OCI-M2 (cell line): ENCODE measurements around the gene VAMP8.
"Not testable (repeated sequence)": the region's sequence is repeated elsewhere in the genome, so short reads cannot be mapped to it uniquely, and the experiment has no call there.

Experiments
- DNase-seq: peaks from one replicate; lab custom pipeline; 2025; ENCODE audit not compliant: unreplicated experiment; lab: John Stamatoyannopoulos, UW

The VAMP8 gene

DNA sequence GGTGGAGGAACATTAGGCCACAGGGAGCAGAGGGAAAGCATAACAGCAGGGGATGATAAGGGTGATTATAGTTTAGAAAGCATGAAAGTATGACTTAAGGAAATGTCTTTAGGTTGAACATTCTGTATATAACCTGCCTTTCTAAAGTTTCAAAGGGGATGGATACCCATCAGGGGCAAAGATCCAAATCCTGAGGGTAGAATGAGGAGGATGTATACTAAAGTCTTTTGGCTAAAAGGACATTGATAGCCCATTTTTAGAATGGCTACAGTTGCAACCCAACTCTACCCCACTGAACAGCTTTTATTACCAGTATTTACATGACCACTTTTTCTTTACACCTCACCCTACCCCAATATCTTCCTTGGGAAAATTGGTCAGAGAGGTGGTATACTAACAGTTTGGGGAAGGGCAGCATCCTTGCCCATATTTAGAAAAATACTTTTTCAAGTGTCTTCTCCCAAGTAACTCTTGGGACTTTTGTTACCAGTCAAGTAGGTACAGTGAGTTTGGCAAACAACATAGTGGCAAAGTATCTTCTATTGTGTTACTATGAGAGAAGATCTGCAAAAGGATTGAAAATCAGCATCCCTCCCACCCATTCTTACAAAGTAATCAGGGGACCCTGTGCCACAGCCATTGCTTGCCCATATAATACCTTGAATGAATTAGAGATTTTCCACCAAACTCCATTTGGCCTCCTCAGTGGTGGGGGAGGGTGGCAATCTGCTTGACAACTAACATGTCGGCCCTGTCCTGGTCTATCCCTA lies 30.1 kb upstream of the VAMP8 start:
- DNase-seq = no peak

DNA sequence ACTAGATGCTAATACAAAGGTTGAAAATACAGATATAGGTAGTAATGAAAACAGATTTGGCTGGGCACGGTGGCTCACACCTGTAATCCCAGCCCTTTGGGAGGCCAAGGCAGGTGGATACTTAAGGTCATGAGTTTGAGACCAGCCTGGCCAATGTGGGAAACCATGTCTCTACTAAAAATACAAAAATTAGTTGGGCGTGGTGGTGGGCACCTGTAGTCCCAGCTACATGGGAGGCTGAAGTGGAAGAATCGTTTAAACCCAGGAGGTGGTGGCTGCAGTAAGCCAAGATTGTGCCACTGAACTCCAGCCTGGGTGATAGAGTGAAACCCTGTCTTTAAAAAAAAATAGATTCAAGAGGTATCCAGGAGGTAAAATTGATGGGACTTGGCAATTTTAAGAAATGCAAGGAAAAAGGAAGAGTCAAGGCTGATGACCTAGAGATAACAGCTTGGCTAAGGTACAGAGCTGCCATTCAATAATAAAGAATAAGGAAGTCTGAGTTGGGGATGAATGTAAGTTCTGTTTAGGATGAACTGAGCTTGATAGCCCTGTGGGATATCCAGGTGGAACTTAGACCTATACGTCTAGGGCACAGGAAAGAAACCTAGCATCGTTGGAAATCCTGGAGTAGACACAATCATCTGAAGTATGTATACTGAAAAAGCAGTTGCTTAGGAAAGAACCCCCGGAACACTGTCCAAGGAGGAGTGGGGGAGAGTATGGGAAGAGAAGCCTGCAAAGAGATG lies 29.4 kb upstream of the VAMP8 start:
- no peak for DNase-seq

DNA sequence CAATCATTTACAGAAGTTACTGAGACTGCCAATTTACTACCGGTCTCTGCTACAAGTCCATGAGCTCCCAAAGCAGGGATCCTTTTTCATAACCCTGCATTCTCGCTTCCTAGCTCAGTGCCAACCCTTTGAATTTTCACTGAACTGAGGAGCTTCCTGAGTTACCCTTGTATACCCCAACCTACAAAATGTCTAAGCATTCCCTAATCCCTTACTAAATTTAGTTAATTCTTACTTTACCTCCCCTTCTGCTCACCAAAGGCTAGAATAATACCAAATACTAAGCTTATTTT lies 28.8 kb upstream of the VAMP8 start:
- DNase-seq = no peak

DNA sequence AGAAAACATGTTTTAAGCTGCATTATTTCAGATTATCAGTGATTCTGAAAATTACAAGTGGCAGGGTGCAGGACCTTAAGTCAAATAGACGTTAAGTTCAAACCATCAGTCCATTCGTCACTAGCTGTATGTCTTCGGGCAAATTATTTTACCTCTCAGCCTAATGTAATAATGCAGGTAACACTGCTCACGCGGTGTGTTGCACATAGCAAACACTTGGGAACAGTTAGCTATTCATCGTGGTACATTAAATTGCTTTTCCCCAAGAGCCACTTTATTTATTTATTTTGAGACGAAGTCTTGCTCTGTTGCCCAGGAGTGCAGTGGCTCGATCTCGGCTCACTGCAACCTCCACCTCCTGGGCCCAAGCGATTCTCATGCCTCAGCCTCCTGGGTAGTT lies 28.3 kb upstream of the VAMP8 start:
- DNase-seq = no peak

DNA sequence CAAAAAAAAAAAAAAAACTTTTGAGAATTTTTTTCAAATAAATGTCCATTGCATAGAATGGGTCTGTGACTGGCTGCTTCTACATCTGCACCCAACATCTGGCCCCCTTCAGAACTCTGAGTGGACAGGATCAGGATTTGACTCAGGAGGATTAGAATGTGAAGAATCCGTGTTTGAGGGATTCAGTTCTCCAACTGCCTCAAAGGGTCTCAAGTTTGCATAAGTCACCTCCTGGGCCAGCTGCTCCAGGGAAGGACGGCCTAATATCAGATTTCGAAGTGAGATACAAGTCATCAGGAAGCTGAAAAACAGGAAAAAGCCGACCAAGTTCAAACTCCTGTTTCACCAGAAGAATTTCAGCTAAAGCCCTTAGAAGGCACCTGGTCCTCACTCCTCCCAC lies 27.6 kb upstream of the VAMP8 start:
- DNase-seq = no peak

DNA sequence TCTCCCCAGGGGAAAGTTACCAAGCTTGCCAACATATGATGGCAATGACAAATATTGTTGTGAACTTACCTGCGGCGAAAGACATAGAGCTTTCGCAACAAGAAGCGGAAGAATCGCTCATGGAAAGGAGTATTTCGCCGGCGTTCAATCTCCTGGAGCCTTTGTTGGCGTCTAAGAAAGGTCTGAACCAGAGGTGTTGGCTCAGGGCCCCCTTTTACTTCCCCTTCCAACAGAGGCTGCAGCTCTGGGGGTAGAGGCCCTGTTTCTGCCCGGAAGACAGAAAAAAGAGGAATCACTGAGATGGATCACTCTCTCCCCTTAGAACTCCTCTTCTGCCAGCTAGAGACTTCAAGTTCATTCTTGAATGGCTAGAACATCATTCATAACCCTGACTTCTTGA lies 26.9 kb upstream of the VAMP8 start:
- no peak for DNase-seq

DNA sequence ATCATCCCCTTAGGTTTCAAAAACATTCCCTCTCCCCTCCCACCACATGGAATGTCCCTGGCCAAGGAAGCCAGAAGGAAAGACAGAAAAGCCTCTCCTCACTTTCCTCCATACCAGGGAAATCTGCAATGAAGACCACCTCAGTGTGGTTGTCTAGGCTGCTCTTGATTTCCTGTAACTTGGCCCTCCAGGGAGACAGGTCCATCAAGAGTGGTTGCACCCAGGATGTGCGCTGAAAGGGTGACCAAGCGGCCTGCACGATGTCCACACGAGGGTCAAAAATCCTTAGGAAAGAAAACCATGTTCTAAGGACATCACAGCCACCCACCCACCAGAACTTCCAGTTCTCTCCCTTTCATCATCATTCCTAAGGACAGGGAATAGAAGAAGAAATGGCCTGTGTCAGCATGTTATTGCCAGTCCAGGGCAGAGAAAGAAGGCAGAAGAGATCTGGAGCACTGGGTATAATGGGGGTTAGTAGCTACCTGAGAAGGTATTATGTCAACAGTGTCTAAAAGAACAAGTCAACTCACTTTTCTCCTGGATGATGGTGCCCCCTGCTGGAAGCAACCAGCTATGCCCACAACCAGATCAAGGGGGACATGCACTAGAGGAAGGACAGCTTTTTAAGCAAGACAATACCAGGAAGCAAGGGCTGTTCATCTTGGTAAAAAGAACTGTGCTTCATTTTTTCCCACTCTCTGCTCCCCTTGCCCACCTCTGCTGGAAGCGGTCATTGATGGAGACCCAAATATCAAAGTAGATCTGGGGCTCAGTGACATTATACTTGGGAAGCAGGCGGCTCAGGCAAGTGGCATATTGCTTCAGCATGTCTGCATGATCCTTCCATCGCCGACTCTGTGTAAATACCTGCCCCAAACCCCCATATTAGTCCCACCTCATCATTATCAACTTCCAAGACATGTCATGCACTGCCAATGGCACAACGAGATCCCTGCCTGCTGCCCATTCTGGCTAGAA lies 25.4 kb upstream of the VAMP8 start:
- DNase-seq = no peak

DNA sequence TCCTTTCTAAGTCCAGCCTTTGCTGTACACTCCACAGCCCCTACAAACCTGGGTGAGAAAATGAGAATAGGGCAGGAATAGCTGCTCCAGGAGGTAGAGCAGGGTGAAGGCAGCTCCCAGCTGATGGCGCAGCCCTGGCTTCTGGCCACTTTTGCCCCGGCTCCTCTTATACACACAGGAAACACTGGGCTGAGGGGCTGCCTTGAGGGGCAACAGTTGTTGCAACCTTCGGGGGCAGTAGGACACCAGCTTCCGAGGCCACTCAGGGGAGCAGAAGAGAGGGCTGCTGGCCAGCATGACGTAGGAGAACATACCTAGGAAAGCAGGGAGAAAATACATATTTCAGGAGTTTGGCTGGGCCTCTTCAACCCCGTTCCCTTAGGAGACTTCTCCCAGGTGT lies 24.2 kb upstream of the VAMP8 start:
- no peak for DNase-seq

DNA sequence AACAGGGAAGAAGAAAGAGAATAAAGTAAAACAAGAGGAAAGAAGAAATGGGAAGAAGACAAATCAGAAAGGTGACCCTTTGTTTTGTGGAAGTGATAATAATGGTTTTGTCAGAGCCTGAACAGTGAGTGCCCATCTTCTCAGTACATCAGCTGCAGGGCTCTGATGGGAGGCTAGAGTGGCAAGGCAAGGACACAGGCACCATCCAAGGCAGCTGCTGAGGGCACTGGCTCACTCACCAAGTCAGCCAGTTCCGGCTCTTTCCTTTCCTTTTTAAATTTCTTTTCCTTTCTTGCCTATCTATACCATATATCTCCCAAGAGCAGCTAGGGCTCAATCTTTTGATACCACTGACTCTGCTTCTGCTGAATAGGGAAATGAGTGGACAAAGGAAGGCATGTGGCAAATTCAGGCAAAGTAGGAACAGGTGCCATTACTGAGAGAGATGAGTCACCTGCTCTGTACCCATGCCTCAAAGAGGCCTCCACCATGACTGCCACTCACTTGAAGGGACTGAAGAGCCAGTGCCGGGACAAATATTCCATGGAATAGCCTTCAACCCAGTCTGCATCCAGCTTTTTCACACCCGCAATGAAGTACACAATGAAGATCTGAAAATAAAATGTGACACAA lies 22.3 kb upstream of the VAMP8 start:
- DNase-seq = no peak

DNA sequence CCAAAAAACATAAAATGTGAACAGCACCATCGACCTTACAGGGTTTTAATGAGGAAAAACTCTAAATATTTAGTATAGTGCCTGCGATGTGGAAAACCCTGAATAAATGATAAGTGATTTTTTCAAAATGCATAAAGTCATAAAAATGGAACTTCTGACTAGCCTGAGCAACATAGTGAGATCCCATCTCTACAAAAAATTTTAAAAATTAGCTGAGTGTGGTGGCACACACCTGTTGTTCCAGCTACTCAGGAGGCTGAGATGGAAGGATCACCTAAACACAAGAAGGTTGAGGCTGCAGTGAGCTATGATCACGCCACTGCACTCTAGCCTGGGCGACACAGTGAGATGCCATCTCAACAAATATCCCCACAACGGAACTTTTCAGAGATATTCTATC lies 20.3 kb upstream of the VAMP8 start:
- no peak for DNase-seq

DNA sequence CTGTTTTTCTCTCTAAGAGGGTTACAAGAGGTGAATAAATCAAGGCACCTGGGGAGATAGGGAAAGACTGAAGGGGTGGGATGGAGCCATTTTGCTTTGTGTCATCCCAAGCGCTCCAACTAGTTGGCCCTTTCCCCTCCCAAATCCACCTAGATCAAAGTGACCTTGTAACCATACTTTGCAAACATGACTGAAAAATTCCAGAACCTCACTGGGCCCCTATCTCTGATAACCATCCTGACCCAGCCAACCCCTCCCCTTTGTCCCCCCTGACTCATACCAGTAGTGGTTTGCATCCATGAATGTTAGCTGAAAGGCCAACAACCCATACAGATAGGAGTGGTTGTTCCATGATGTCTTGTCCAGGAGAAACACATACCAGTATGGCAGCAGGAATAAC lies 19.2 kb upstream of the VAMP8 start:
- no peak for DNase-seq

DNA sequence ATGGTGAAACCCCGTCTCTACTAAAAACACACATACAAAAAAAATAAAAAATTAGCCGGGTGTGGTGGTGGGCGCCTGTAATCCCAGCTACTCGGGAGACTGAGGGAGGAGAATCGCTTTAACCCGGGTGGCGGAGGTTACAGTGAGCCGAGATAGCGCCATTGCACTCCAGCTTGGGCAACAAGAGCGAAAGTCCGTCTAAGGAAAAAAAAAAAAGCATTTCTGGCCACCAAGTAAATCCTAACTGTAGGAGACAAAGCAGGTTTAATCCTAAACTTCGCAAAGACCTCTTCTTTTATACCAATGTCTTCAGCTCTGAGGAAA lies 17.0 kb upstream of the VAMP8 start:
- not testable (repeated sequence) for DNase-seq

DNA sequence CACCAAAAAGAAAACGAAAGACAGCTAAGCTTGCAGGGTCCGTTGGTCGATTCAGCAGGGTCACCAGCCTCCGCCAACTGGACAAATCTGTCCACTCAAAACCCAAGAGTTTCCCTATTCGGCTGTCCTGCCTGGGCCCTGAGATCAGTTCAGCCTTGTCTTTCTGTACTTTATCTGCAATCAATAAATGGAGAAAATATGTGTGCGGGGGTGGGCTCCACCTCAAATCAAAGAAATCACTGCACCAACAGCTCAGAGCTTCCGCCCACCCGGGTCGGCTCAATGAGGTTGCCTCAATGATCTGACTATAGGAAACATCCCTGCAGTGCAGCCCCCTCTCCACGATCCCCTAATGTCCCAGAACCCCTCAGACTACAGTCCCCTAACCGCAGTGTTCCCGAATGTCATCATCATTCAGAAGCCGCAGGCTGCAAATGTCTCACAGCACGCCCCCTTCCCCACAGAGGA lies 16.5 kb upstream of the VAMP8 start:
- DNase-seq = no peak

DNA sequence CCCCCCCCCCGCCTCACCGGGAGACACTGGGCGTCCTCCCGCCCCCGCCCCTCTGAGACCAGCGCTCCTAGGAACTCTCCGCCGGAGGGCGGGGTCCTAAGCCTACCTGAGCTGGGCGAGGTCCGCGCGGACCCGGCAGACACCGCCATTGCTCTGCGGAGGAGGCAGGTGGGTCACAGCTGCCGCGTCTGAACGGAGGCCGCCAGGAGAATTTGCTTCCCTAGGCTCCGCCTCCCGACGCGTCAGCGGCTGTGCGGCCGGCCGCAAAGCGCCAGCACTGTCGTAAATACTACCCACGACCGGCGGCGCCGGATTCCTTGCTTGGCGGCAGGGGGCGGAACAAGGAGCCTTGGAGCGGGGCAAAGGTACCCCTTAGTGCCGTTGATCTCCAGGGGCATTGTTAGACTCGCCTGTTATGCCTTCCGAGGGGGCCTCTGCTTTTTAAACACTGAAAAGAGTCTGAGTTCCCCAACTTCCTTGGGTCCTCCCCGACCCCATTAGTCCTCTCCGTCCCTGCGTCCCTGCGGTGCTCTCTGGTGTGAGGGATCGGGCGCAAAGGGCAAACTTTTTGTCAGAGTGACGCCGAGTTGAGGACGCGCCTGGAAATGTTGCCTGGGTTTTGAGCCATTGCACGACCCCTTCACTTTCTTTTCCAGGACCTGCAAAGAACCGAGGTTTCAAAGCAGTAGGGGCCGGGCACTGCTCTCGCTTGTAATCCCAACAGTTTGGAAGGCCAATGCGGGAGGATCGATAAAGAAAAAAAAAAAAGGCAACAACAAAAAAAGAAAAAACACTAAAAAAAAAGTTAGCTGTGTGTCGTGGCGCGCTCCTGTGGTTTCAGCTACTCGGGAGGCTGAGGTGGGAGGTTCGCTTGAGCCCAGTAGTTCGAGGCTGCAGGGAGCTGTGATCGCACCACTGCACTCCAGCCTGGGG lies 15.8 kb upstream of the VAMP8 start, which contains the start of gene GGCX:
Gene GGCX, minus strand, starts transcription at position 214 of the 933 bp plus-strand sequence. Its CDS starts 65 bp downstream, at position 149.
- peak; percentile 58 for DNase-seq

DNA sequence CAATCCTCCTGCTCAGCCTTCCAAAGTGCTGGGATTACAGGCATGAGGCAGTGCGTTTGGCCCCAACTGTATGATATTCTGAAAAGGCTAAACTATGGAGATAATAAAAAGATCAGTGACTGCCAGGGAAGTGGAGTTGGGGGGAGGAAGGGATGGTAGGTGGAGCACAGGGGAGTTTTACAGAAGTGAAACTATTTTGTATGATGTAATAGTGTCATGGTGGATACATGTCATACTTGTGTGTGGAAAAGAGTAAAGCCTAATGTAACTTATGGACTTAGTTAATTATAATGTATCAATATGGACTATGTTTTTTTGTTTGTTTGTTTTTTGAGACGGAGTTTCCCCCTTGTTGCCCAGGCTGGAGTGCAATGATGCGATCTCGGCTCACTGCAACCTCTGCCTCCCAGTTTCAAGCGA lies 13.2 kb upstream of the VAMP8 start:
- no peak for DNase-seq

DNA sequence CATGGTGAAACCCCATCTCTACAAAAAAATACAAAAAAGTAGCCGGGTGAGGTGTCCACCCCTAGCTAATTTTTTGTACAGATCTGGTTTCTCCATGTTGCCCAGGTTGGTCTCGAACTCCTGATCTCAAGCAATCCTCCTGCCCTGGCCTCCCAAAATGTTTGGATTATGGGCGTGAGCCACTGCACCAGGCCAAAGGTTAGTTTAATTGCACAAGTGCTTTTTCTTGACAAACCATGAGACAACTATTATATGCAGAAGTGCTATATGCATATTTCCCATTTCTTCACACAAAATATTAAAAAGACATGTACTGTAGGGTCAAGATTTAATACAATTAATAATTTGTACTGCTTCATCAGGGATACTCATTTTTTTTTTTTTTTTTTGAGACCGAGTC lies 11.1 kb upstream of the VAMP8 start:
- DNase-seq = no peak

DNA sequence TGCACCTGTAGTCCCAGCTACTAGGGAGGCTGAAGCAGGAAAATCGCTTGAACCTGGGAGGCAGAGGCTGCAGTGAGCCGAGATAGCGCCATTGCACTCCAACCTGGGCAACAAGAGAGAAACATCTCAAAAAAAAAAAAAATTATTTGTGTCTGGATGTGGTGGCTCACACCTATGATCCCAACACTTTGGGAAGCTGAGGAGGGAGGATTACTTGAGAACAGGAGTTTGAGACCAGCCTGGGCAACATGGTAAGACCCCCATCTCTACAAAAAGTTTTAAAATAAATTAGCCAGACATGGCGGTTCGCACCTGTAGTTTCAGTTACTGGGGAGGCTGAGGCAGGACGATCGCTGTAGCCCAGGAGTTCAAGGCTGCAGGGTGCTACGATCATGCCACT lies 1.6 kb upstream of the VAMP8 start:
- DNase-seq = no peak

DNA sequence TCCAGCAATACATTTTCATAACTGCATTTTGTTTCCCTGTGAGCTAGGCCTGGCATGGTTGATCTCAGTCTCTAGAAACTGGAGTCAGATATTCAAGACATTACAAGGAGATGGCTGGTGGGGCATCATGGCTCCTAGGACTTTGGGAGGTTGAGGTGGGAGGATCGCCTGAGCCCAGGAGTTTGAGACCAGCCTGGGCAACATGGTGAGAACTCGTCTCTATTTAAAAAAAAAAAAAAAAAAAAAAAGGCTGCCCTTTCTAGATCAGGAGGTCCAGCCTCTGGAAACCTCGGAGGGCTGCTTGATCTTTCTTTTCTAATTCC lies 362 bp upstream of the VAMP8 start:
- no peak for DNase-seq

DNA sequence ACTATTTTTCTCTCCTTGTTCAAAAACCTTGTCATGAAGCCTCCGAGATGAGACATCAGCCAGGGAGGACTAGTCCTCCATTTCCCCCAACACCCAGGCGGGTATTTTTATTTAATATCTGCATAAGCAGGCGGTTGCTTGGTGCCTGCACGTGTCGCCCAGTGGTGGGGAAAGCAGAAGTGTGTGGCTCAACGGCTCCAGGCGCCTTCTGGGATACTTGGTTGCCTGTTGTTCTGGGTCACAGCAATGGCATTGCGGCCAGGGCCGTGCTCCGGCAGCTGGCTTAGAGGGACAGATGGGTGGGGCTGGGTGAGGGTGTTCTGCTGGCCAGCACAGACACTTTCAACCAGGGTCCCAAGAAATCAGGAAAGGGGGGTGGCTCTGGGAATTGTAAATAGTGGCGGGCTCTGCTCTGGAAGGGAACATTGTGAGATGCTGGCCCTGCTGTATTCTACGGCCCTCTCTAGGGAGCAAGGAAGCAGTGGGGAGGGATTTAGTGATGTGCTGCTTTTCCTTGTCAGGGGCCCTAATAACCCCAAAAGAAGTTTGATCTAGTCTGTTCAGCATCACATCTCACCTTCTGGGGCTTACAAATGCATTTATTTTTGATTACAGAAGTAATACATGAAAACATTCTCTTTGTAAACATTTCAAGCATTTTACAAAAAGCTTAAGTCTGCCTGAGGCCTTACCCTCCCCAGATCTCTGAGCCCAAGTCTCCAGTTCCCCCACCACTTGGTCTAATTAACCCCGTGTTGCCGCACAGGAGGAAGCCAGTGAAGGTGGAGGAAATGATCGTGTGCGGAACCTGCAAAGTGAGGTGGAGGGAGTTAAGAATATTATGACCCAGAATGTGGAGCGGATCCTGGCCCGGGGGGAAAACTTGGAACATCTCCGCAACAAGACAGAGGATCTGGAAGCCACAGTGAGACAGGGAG lies 1.1 kb downstream of the VAMP8 start:
- DNase-seq = no peak
